HL-60/S4 treated with phorbol 12-myristate 13-acetate at 8.2 ng/mL for 4 days and 3 days (cell line): ENCODE measurements around the gene MICA.
"Not testable (repeated sequence)": the region's sequence is repeated elsewhere in the genome, so short reads cannot be mapped to it uniquely, and the experiment has no call there.

Experiments used
- in situ Hi-C: fragments of 300-500 bp; cut with MboI; formaldehyde crosslinking; loops from 2 replicates; pipeline ENCODE4 v1.15.0; 2022; ENCODE audit warnings: low sequenced_read_pairs

MICA gene

DNA sequence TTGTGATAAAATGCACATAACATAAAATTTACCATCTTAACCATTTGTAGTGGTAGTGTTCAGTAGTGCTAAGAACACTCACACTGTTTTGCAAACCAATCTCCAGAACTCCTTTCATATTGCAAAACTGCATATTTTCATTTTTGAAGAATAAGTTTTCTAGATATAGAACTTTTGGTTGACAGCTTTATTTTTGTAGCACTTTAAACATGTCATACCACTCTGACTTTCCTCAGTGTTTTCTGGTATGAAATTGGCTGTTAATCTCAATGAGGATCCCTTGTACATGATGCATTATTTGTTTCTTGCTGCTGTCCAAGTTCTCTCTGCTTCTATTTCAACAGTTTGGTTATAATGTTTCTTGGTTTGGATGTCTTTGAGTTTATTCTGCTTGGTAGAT is 49.5 kb downstream of the MICA start:
- in situ Hi-C loops, result no loop called here

DNA sequence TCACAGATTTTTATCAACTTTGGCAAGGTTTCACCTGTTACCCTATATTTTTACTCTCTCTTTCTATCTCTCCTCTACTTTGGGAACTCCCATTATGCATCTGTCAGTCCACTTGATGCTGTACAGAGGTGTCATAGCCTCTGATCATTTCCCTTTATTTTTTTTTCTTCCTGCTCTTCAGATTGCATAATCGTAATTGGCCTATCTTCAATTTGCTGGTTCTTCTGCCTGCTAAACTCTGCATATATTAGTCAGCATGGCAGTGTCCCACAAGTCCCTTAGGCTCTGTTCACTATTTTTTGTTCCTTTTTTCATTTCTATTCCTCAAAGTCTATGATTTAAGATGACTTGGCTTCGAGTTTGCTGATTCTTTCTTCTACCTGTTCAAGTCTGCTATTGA is 49.9 kb downstream of the MICA start:
- in situ Hi-C loops, result no loop called here

DNA sequence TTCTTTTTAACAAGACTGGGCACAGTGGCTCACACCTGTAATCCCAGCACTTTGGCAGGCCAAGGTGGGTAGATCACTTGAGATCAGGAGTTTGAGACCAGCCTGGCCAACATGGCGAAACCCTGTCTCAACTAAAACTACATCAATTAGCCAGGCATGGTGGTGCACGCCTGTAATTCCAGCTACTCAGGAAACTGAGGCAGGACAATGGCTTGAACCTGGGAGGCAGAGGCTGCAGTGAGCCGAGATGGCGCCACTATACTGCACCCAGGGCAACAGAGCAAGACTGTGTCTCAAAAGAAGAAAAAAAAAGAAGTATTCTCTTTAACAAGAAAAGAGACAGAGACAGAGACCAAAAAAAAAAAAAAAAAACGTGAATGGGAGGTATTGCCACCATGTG is 56.5 kb downstream of the MICA start:
- in situ Hi-C loops, result not testable (repeated sequence)

DNA sequence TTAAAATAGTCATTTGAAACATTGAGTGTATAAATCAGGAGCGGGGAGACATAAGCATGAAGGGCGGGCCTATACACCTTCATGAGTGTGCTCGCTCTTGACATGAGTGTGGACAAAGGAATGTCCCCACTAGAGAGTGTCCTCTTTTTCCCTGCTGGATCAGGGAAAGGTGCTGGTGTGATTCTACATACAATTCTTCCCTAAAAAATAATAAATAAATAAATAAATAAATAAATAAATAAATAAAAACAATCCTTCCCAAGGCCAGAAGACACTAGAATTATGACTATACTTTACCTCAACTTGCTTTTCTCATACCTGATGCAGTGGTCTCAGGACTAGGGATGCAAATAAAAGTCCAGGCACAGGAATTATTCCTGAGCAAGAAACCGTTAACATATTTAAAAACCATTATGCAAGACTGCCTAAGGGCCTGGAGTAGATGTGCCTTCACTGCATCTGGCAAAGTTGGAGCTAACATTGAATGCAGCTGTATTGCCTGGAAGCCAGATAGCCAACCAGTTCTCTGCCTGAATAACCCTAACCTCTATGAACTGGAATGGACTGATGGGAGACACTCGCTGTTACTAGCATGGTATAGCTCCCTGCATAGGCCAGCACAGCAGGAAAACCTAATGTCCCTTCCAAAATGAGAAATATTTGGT is 57.1 kb downstream of the MICA start:
- in situ Hi-C loops, result no loop called here

DNA sequence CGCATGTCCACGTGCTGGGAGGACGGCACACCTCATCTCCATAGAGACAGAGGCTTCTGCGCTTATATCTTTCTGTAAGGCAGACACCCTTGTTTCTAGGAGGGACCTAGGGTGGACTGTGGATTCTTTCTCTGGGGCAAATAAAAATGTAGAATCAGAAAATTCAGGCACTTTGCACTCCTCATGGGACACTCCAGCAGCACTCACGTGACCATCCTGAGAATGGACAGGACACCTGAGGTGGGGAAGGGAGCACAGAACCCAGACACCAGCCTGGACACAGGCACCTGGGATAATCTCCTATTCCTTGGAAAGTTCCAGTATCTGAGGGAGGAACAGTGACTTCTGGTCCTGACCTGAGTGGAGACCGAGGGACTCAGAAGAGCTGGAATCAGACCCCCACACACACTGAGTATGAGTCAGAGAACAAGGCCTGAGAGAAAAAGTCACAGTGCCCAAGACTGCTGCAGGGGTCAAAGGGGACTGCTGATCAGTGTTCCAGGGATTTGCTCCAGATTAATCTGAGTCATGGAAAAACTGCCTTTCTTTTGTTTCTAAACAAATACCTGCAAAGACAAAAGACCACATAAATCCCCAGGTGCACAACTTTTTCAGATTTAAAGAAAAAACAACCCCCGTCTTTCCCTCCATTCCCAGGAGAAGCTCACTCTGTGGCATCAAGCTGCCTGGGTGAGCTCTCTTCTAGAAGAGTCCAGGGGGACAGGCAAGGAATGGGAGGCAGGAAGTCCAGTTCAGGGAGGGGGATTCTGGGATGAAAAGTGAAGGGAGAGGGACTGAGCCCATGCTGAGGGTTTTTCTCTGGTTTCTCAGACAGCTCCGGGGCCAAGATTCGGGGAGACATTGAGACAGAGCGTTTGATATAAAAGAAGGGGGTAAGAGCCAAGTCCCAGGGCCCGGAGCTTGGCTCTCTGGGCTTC is 58.9 kb downstream of the MICA start:
- in situ Hi-C loops, result no loop called here

DNA sequence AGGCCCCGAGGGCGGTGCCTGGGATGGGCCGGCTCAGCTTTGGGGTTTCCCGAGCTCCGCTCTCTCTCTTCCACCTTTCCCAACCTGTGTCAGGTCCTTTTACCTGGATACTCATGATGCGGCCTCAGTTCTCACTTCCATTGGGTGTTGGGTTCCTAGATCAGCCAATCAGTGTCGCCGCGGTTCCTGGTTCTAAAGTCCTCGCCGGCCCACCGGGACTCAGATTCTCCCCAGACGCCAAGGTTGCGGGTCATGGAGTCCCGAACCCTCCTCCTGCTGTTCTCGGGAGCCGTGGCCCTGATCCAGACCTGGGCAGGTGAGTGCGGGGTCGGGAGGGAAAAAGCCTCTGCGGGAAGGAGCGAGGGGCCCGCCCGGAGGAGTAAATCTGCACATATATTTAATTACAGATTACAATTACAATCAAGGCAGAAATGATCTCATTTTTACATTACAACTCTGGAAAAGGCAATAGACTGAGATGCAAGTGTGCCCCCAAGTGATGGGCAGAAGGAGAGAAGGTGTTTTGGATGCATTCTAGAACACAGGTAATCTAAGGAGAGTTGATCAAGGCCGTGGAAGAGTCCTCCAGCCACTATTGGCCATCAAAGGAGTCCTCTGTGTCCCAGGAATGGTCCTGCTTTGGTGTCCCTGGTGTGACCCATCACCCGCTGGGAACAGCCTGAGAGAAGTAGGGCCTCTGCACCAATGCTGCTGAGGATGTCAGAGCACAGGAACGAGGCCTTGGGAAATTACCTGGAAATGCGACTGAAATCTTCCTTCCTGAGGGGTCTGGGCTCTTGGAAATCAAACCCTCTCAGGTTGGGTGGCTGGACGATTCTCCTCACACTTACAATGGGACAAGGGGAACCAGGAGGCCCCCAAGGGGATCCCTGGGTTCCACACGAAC is 59.8 kb downstream of the MICA start:
- in situ Hi-C loops, result no loop called here

DNA sequence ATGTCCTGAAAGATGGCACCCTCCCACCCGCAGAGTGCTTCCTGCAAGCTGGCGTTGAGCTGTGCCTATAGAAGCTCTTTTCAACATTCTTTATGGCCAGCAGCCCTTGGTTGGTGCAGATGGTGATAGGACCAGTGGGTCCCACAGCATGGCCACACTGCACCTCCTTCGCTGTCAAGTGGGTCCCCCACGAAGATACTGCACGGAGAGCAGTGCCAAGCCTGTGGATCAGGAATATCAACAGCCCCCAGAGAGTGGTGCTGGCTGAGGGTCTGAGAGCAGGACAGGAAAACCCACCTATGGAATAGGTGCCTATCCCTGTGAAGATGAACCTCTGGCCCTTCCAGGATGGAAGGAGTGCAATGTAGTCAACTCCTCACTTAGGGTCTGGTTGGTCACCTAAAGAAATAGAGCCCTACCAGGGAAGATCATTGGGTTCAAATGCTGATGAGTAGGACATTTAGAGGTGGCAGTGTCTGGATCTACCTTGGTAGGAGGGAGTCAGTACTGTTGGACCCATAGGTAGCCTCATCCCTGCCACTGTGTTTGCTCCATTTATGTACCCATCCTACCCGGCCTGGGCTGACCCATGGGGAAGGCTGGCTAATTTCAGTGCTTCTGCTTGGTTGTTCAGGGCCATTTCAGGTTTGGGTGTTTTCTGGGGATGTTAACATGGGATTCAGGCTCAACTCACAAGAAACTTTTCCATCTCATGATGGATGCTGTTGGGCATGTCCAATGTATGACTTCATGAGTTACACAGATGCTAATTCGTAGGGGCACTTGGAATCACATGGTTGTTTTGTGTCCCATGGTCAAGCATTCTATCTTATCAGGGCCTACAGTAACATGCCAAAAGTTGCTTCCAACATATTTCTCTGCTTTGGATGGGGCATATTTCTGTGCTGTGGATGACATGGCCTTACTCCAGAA is 61.1 kb downstream of the MICA start:
- in situ Hi-C loops, result no loop called here
